GM12875 (cell line): ENCODE measurements around the gene FRY.

Experiments
- H3K4me3 ChIP-seq: one replicate; pipeline ENCODE4 v1.5.1; 2011; ENCODE audit warnings: low read depth, low read length, control low read depth
- CTCF ChIP-seq: IDR thresholded peaks from 2 replicates; pipeline ENCODE4 v1.5.1; 2011; ENCODE audit warnings: low read depth, mild to moderate bottlenecking, control low read depth, inconsistent platforms, low read length, moderate library complexity, borderline replicate concordance; ENCODE audit not compliant: insufficient read depth

Gene FRY

GRCh38 chr13:32214071-32214470, 182.5 kb downstream of the FRY start:
- TF ChIP-seq CTCF = no peak
- no peak overlapping the region for H3K4me3 ChIP-seq

DNA sequence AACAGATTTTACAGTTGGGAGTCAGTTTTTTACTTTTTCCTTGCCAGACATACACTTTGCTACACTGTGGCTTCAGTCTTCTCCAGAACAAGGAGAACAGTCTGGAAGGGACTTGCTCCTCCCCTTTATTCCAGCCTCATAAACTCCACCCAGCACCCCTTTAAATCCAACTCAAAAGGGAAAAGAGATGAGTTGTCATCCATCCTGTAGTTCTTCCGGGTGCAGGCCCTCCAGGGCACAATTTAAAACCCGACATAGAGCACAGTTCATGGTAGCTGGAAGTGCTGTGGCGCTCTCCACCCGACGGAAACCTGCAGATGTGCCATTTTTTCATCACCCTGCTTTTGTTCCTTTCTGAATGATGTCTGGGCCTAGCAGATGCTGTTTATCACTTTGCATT, 184.7 kb downstream of the FRY start:
- no peak for TF ChIP-seq CTCF
- no peak overlapping the region for H3K4me3 ChIP-seq

DNA sequence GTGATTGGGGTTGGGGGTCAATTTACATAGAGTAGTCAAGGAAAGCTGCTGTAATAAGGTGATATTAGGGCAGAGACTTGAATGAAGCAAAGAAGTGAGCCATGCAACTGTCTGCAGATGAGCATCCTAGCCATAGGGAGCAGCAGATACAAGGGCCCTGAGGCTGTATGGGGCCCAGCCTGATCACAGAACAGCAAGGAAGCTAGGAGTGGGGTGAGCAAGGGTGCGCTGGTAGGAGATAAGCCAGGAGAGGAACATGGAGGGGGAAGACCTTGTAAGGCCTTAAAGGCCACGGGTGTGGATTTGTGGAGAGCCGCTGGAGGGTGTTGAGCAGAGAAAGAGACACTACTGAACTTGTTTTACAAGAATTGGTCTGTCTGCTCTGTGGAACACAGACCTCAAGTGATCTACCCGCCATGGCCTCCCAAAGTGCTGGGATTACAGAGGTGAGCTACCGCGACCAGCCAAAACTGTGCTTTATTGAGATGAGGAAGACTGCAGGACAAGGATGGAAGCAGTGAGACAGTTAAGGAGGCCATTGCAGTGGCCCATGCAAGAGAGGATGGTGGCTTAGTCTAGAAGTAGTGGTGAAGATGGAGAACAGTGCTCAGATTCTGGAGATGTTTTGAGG, 190.6 kb downstream of the FRY start:
- no peak overlapping the region for H3K4me3 ChIP-seq
- TF ChIP-seq CTCF = no peak

- no peak overlapping the region for H3K4me3 ChIP-seq
- no peak for TF ChIP-seq CTCF
Measured at GRCh38 chr13:32224916-32225315, 193.3 kb downstream of the FRY start.

GRCh38 chr13:32225481-32225931, 193.9 kb downstream of the FRY start:
- H3K4me3 ChIP-seq = no peak overlapping the region
- no peak for TF ChIP-seq CTCF

DNA sequence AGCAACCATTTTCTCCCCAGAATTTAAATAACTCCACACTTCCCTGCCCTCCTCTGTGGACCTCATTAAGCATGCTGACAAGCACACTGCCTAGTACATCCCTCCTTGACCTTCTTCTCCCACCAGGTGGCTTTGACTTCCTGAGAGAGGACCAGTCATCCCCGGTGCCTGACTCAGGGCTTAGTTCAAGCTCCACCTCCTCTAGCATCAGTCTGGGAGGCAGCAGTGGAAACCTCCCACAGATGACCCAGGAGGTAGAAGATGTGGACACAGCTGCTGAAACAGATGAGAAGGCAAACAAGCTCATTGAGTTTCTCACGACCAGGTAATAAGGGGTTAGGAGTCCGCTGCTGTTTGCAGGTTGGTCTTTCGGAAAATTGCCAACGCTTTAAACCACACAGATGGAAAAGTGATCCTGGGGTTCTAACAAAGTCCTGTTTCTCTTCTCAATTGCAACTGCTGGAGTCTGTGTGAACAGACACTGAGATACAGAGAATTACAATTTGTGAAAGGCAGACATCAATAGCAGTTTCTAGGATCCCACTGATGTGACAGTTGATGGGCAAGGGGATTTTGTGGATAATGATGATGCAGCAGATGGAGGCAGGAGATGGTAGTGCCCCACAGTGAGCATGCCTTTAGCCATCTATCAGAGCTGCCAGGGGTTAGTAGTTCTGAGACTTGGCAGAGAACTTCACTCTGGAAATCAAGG, 196.9 kb downstream of the FRY start:
- H3K4me3 ChIP-seq = no peak overlapping the region
- no peak for TF ChIP-seq CTCF

DNA sequence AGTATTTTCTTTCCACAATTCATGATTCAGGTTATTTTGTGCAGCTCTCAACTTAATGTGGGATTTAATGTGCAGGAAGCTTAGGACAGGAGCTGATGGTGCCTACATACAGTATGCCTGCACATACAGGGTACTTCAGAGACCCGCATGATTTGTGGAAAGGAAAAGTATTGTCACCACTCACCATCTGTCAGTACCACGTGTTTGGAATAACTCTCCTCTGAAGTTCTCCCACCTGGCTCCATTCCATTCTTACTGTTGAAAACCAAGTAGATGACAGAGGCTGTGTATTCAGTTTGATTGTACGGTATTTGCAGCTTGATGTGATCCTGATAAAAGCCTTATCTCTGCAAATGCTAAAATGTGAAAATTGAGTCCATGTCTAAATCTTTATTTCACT, 197.9 kb downstream of the FRY start:
- TF ChIP-seq CTCF = no peak
- H3K4me3 ChIP-seq = no peak overlapping the region
